ENCODE data around the gene WDR74. TPM values are rescaled to one million over a fixed set of nuclear protein-coding genes. Genes with fewer than 3 reads are reported as not detected.

Gene WDR74
- polyA plus RNA-seq, 2 of the 4 experiments (the other 2 are of a cell fraction): 52.9 to 90.6 TPM

DNA sequence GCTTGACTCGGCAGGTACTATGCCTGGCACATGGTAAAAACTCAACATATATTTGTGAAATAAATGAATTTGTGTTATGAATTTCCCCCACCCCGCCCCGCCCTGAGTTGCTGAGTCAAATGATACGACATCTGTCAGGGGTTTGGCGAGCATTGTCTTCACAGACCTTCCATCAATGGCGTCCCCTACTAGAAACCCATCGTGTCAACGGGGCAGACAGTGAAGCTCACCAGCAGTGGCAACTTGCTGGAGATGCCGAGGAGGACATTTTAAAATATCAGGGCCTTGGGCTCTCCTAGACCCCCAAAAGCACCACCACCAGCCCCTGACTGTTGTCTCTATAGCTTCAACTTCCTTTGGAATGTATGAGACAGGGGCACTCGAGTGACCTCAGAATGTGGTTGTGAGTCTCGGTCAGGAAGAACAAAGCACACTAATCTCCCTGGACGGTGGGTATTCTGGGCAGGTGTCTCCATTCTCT, 33.4 kb downstream of the WDR74 start:
- POLR2A ChIA-PET: interaction anchor here (0.5 to 2.7 kb wide), 11 partner anchors 9 to 1496 kb away, joined by 3 to 11 read pairs (median 4); partner anchors contain the start of genes STX5, TMEM179B and TMEM223
- H3K4me3 ChIP-seq: peak overlapping the region; percentile 90
- H3K9me3 ChIP-seq: no peaks in the 10 kb centered on the region
- H3K4me2 ChIP-seq: peak overlapping the region; percentile 83
- ATAC-seq (peak in 1 of 2 experiments; percentile 4; a peak in 3 of 6 replicates), DNase-seq (ENCODE audit: low read depth in 1 of 2, low spot score in 1 of 2) (no peak), FAIRE-seq (no peak)
- CTCF ChIA-PET: interaction anchor here (1.0 to 4.3 kb wide), 7 partner anchors 9 to 32 kb away, joined by 3 to 18 read pairs (median 3); partner anchors contain the start of gene TMEM179B
- WGBS (ENCODE audit: missing lambda C conversion rate): 47% methylated on average over 12 of the region's 12 CpGs
- peak overlapping the region; percentile 87 to 92 for H3K27ac ChIP-seq
- peaks cover 16% of the 10 kb centered on the region; the same call in 2 of the 3 replicates for H3K4me1 ChIP-seq
- no peak for TF ChIP-seq RAD21 (conservative IDR thresholded peaks at IDR 0.05 in 1 of 2, IDR thresholded peaks at IDR 0.05 in 1 of 2)
- no peak for TF ChIP-seq SREBF2 (IDR thresholded peaks at IDR 0.05)
- TF ChIP-seq ZSCAN20 (CRISPR knock-in tag; IDR thresholded peaks at IDR 0.05): no peak
- TF ChIP-seq, protein P1, sequence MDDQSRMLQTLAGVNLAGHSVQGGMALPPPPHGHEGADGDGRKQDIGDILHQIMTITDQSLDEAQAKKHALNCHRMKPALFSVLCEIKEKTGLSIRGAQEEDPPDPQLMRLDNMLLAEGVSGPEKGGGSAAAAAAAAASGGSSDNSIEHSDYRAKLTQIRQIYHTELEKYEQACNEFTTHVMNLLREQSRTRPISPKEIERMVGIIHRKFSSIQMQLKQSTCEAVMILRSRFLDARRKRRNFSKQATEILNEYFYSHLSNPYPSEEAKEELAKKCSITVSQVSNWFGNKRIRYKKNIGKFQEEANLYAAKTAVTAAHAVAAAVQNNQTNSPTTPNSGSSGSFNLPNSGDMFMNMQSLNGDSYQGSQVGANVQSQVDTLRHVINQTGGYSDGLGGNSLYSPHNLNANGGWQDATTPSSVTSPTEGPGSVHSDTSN (IDR thresholded peaks at IDR 0.05): no peak
- TF ChIP-seq CHD4 (IDR thresholded peaks at IDR 0.05; ENCODE audit: borderline replicate concordance): no peak
- TF ChIP-seq MYC (IDR thresholded peaks at IDR 0.05; ENCODE audit: borderline replicate concordance, low read length): no peak
- TF ChIP-seq PHF8 (IDR thresholded peaks at IDR 0.05; ENCODE audit: borderline replicate concordance, low read depth): no peak
- no peak for TF ChIP-seq GATA3 (IDR thresholded peaks at IDR 0.05; ENCODE audit: borderline replicate concordance)
- no peak for TF ChIP-seq REST (IDR thresholded peaks at IDR 0.05)
- TF ChIP-seq ELK1 (IDR thresholded peaks at IDR 0.05; ENCODE audit: low read depth, low read length): no peak
- TF ChIP-seq ZC3H11A (IDR thresholded peaks at IDR 0.05): no peak

GRCh38 chr11:62805076-62805892, 34.1 kb downstream of the WDR74 start, which contains the start of gene NXF1:
TSS of gene NXF1 (minus strand) at chr11:62805440. CDS start at chr11:62805356, 84 bp downstream.
- peak within 1 kb of the TSS; percentile 87 to 92 for H3K27ac ChIP-seq
- CTCF ChIA-PET: interaction anchor here (1.1 to 4.3 kb wide), 7 partner anchors 9 to 32 kb away, joined by 3 to 18 read pairs (median 5); partner anchors contain the start of gene TMEM179B
- H3K4me3 ChIP-seq: peak within 1 kb of the TSS; percentile 90
- H3K4me1 ChIP-seq: peaks cover 16% of the 10 kb centered on the region; the same call in 2 of the 3 replicates
- no peak for FAIRE-seq
- DNase-seq (ENCODE audit: low read depth in 1 of 2, low spot score in 1 of 2): peak; percentile 84 to 97
- WGBS (ENCODE audit: missing lambda C conversion rate): 0% methylated on average over 14 of the region's 77 CpGs
- peak within 1 kb of the TSS; percentile 95 for H3K4me2 ChIP-seq
- POLR2A ChIA-PET: interaction anchor here (0.5 to 2.7 kb wide), 11 partner anchors 8 to 1497 kb away, joined by 3 to 11 read pairs (median 4); partner anchors contain the start of genes STX5, TMEM179B and TMEM223
- peak; percentile 83 to 91 for ATAC-seq
- no peaks in the 10 kb centered on the region for H3K9me3 ChIP-seq
- TF ChIP-seq FOSL2 (IDR thresholded peaks at IDR 0.05) (no peak), FOSL2 (CRISPR knock-in tag; IDR thresholded peaks at IDR 0.05) (0 out of 2 replicates have a peak, but pooled peaks have one; percentile 7), JUN (IDR thresholded peaks at IDR 0.05) (peak; percentile 94 to 99), MYC (IDR thresholded peaks at IDR 0.05; ENCODE audit: borderline replicate concordance, low read length) (peak; percentile 70; the same call in 1 of the 2 replicates), FOSB (CRISPR knock-in tag; IDR thresholded peaks at IDR 0.05) (0 out of 2 replicates have a peak, but pooled peaks have one; percentile 31), TP53 (CRISPR knock-in tag; IDR thresholded peaks at IDR 0.05) (peak; percentile 87; the same call in 1 of the 2 replicates), TFCP2L1 (CRISPR knock-in tag; IDR thresholded peaks at IDR 0.05) (peak; percentile 79; the same call in 1 of the 2 replicates), RAD21 (conservative IDR thresholded peaks at IDR 0.05 in 1 of 2, IDR thresholded peaks at IDR 0.05 in 1 of 2) (no peak; a peak in 1 of 5 replicates), GATA3 (IDR thresholded peaks at IDR 0.05; ENCODE audit: borderline replicate concordance) (peak; percentile 46; the same call in 1 of the 2 replicates), CBX8 (IDR thresholded peaks at IDR 0.05) (no peak; the same call in 1 of the 2 replicates), MAZ (IDR thresholded peaks at IDR 0.05; ENCODE audit: borderline replicate concordance, low read depth, low read length) (peak; percentile 30; the same call in 1 of the 2 replicates), POLR2A (IDR thresholded peaks at IDR 0.05; ENCODE audit: low read length) (peak; percentile 100), CHD4 (IDR thresholded peaks at IDR 0.05; ENCODE audit: borderline replicate concordance) (no peak), MAX (IDR thresholded peaks at IDR 0.05) (peak; percentile 64), PHF8 (IDR thresholded peaks at IDR 0.05; ENCODE audit: borderline replicate concordance, low read depth) (peak; percentile 99), HOXB5 (CRISPR knock-in tag; IDR thresholded peaks at IDR 0.05) (no peak), ZSCAN20 (CRISPR knock-in tag; IDR thresholded peaks at IDR 0.05) (no peak), ESRRA (IDR thresholded peaks at IDR 0.05; ENCODE audit: borderline replicate concordance, low read length) (no peak; the same call in 1 of the 2 replicates), SREBF2 (IDR thresholded peaks at IDR 0.05) (no peak)
- TF ChIP-seq, protein P1 (IDR thresholded peaks at IDR 0.05): peak; percentile 74
- TF ChIP-seq, protein P2, sequence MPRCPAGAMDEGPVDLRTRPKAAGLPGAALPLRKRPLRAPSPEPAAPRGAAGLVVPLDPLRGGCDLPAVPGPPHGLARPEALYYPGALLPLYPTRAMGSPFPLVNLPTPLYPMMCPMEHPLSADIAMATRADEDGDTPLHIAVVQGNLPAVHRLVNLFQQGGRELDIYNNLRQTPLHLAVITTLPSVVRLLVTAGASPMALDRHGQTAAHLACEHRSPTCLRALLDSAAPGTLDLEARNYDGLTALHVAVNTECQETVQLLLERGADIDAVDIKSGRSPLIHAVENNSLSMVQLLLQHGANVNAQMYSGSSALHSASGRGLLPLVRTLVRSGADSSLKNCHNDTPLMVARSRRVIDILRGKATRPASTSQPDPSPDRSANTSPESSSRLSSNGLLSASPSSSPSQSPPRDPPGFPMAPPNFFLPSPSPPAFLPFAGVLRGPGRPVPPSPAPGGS (IDR thresholded peaks at IDR 0.05): peak; percentile 99
